Tibial nerve (tissue), 4 donors: ENCODE measurements around the gene NPIPA7. TPM values are rescaled to one million over a fixed set of nuclear protein-coding genes. Genes with fewer than 3 reads are reported as not detected.
"Not testable (repeated sequence)": the region's sequence is repeated elsewhere in the genome, so short reads cannot be mapped to it uniquely, and the experiment has no call there.

Experiments
- DNase-seq, 2 donors: peaks; one replicate each; pipeline ENCODE4 v3.0.0-alpha.2; 2019; ENCODE audit warnings: low spot score in 2 of 2
- H3K27ac ChIP-seq, 4 donors: fragments of 200-600 bp; sonication (generic) in 3 of 4; one replicate each; pipeline ENCODE4 v1.5.1; 2017 to 2019; ENCODE audit warnings: mild to moderate bottlenecking in 1 of 4
- H3K27me3 ChIP-seq, 2 donors: fragments of 200-600 bp; sonication (generic) in 1 of 2; one replicate each; pipeline versions ENCODE4 v1.5.1 to v1.6.0; 2017 to 2019
- H3K36me3 ChIP-seq, 3 donors: fragments of 200-600 bp; sonication (generic); one replicate each; pipeline ENCODE4 v1.5.1; 2018 to 2019
- H3K4me1 ChIP-seq, 4 donors: fragments of 200-600 bp; sonication (generic) in 3 of 4; one replicate each; pipeline ENCODE4 v1.5.1; 2017 to 2019
- H3K4me3 ChIP-seq, 4 donors: fragments of 200-600 bp; sonication (generic) in 3 of 4; one replicate each; pipeline ENCODE4 v1.5.1; 2017 to 2019; ENCODE audit warnings: mild to moderate bottlenecking in 1 of 4, moderate library complexity in 1 of 4
- H3K9me3 ChIP-seq, 4 donors: fragments of 200-600 bp; sonication (generic) in 3 of 4; one replicate each; pipeline ENCODE4 v1.5.1; 2017 to 2019
- WGBS, 2 donors: methylation state at CpG; one replicate each; pipeline ENCODE4 v1.1.5; 2018; 5-methylcytosine and 5-hydroxymethylcytosine counted together
- total RNA-seq, 4 donors: library from RNA; depleted of rRNA; stranded (reverse); fragments of >200 nt; gene quantifications; one replicate each; pipeline ENCODE4 v1.1.0, GENCODE V29; 2016

The NPIPA7 gene
- total RNA-seq: 1 to 10 TPM in 2 of 4 donors, not detected in 2; 1.3 to 7.5 TPM

DNA sequence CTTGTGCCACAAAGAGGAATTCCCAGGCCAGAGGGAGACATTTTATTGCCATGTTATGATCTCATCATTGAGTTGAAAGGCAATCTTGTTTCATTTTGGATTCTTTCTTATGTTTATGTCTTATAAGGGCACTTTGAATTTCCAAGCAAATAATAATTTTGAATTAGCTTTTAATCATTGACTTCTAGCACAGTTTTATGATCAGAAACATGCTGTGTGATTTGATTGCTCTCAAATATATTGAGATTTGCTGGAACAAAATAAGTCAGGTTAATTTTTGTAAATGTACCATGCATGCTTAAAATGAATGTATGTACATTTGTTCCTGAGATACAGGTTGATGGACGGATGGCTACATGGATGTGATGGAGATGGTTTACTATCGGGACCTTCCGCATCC, at the start of gene NPIPA7:
Gene NPIPA7 (plus strand): TSS at position 301 of the 400 bp plus-strand sequence. CDS start 105 bp downstream, outside the sequence.
- not testable (repeated sequence) for DNase-seq, H3K36me3 ChIP-seq, H3K4me1 ChIP-seq, H3K4me3 ChIP-seq, H3K27me3 ChIP-seq, H3K9me3 ChIP-seq, H3K27ac ChIP-seq
- WGBS, 2 donors: no CpG with 5 or more reads among the region's 3 CpGs

- H3K27ac ChIP-seq, H3K4me3 ChIP-seq, H3K27me3 ChIP-seq, H3K4me1 ChIP-seq, H3K36me3 ChIP-seq, H3K9me3 ChIP-seq: not testable (repeated sequence)
- 100% methylated on average over 3 of the region's 23 CpGs; no CpG with 5 or more reads in 1 of the 2 donors for WGBS, 2 donors
- DNase-seq: peak in 1 of 2 donors; percentile 2
These were observed 47.5 kb upstream of the NPIPA7 start for GRCh38 chr16:16331466-16331865.

GRCh38 chr16:16357556-16357955, 21.4 kb upstream of the NPIPA7 start:
- H3K4me1 ChIP-seq, H3K9me3 ChIP-seq, H3K27ac ChIP-seq, H3K36me3 ChIP-seq, H3K4me3 ChIP-seq, DNase-seq, H3K27me3 ChIP-seq: not testable (repeated sequence)
- WGBS, 2 donors: 88% methylated on average over 12 of the region's 30 CpGs; no CpG with 5 or more reads in 1 of the 2 donors

GRCh38 chr16:16358539-16359240, 20.2 kb upstream of the NPIPA7 start:
- H3K27me3 ChIP-seq, H3K4me1 ChIP-seq, H3K4me3 ChIP-seq, H3K36me3 ChIP-seq, H3K27ac ChIP-seq, DNase-seq, H3K9me3 ChIP-seq: not testable (repeated sequence)
- WGBS, 2 donors: 80% methylated on average over 9 of the region's 40 CpGs; no CpG with 5 or more reads in 1 of the 2 donors

DNA sequence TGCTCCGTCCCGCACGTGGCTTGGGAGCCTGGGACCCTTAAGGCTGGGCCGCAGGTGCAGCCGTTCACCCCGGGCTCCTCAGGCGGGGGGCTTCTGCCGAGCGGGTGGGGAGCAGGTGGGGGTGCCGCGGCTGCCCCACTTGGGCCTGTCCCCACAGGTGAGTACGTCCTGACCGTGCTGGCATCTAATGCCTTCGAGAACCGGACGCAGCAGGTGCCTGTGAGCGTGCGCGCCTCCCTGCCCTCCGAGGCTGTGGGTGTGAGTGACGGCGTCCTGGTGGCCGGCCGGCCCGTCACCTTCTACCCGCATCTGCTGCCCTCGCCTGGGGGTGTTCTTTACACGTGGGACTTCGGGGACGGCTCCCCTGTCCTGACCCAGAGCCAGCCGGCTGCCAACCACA, 15.3 kb upstream of the NPIPA7 start:
- not testable (repeated sequence) for DNase-seq, H3K4me1 ChIP-seq

GRCh38 chr16:16364100-16364499, 14.8 kb upstream of the NPIPA7 start:
- DNase-seq, H3K4me3 ChIP-seq, H3K36me3 ChIP-seq, H3K4me1 ChIP-seq, H3K27ac ChIP-seq, H3K9me3 ChIP-seq, H3K27me3 ChIP-seq: not testable (repeated sequence)
- no CpG with 5 or more reads among the region's 39 CpGs for WGBS, 2 donors

More for the DNA sequence above, 15.3 kb upstream of the NPIPA7 start:
- H3K4me3 ChIP-seq, H3K36me3 ChIP-seq, H3K27ac ChIP-seq, H3K9me3 ChIP-seq, H3K27me3 ChIP-seq: not testable (repeated sequence)
- no CpG with 5 or more reads among the region's 31 CpGs for WGBS, 2 donors

GRCh38 chr16:16364701-16365100, 14.2 kb upstream of the NPIPA7 start:
- no CpG with 5 or more reads among the region's 28 CpGs for WGBS, 2 donors
- not testable (repeated sequence) for H3K4me1 ChIP-seq, DNase-seq, H3K27me3 ChIP-seq, H3K36me3 ChIP-seq, H3K9me3 ChIP-seq, H3K4me3 ChIP-seq, H3K27ac ChIP-seq

GRCh38 chr16:16365319-16365718, 13.6 kb upstream of the NPIPA7 start:
- H3K27ac ChIP-seq, H3K9me3 ChIP-seq, H3K36me3 ChIP-seq, DNase-seq, H3K27me3 ChIP-seq, H3K4me3 ChIP-seq, H3K4me1 ChIP-seq: not testable (repeated sequence)
- WGBS, 2 donors: 92% methylated on average over 18 of the region's 21 CpGs; no CpG with 5 or more reads in 1 of the 2 donors

DNA sequence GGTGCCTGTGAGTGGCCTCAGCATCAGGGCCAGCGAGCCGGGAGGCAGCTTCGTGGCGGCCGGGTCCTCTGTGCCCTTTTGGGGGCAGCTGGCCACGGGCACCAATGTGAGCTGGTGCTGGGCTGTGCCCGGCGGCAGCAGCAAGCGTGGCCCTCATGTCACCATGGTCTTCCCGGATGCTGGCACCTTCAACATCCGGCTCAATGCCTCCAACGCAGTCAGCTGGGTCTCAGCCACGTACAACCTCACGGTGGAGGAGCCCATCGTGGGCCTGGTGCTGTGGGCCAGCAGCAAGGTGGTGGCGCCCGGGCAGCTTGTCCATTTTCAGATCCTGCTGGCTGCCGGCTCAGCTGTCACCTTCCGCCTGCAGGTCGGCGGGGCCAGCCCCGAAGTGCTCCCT, 13.1 kb upstream of the NPIPA7 start:
- DNase-seq, H3K4me3 ChIP-seq, H3K9me3 ChIP-seq, H3K4me1 ChIP-seq, H3K36me3 ChIP-seq, H3K27me3 ChIP-seq, H3K27ac ChIP-seq: not testable (repeated sequence)
- WGBS, 2 donors: no CpG with 5 or more reads among the region's 22 CpGs

DNA sequence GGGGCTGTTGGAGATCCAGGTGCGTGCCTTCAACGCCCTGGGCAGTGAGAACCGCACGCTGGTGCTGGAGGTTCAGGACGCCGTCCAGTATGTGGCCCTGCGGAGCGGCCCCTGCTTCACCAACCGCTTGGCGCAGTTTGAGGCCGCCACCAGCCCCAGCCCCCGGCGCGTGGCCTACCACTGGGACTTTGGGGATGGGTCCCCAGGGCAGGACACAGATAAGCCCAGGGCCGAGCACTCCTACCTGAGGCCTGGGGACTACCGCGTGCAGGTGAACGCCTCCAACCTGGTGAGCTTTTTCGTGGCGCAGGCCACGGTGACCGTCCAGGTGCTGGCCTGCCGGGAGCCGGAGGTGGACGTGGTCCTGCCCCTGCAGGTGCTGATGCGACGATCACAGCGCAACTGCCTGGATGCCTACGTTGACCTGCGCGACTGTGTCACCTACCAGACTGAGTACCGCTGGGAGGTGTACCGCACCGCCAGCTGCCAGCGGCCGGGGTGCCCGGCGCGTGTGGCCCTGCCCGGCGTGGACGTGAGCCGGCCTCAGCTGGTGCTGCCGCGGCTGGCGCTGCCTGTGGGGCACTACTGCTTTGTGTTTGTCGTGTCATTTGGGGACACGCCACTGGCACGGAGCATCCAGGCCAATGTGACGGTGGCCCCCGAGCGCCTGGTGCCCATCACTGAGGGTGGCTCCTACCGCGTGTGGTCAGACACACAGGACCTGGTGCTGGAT, 12.2 kb upstream of the NPIPA7 start:
- H3K4me1 ChIP-seq, H3K27me3 ChIP-seq, H3K27ac ChIP-seq, H3K36me3 ChIP-seq, H3K4me3 ChIP-seq, H3K9me3 ChIP-seq, DNase-seq: not testable (repeated sequence)
- WGBS, 2 donors: 96 to 100% methylated on average over 1 to 8 of the region's 54 CpGs

DNA sequence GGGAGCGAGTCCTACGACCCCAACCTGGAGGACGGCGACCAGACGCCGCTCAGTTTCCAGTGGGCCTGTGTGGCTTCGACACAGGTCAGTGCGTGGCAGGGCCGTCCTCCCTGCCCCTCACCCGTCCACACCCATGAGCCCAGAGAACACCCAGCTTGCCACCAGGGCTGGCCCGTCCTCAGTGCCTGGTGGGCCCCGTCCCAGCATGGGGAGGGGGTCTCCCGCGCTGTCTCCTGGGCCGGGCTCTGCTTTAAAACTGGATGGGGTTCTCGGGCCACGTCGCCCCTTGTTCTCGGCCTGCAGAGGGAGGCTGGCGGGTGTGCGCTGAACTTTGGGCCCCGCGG, 11.7 kb upstream of the NPIPA7 start:
- DNase-seq, H3K36me3 ChIP-seq, H3K4me3 ChIP-seq, H3K27me3 ChIP-seq, H3K9me3 ChIP-seq, H3K4me1 ChIP-seq, H3K27ac ChIP-seq: not testable (repeated sequence)
- no CpG with 5 or more reads among the region's 23 CpGs for WGBS, 2 donors

GRCh38 chr16:16369081-16369856, 9.7 kb upstream of the NPIPA7 start:
- not testable (repeated sequence) for H3K27ac ChIP-seq, H3K9me3 ChIP-seq, H3K27me3 ChIP-seq, H3K4me1 ChIP-seq, DNase-seq, H3K36me3 ChIP-seq, H3K4me3 ChIP-seq
- WGBS, 2 donors: 34 to 78% methylated on average over 11 of the region's 45 CpGs

DNA sequence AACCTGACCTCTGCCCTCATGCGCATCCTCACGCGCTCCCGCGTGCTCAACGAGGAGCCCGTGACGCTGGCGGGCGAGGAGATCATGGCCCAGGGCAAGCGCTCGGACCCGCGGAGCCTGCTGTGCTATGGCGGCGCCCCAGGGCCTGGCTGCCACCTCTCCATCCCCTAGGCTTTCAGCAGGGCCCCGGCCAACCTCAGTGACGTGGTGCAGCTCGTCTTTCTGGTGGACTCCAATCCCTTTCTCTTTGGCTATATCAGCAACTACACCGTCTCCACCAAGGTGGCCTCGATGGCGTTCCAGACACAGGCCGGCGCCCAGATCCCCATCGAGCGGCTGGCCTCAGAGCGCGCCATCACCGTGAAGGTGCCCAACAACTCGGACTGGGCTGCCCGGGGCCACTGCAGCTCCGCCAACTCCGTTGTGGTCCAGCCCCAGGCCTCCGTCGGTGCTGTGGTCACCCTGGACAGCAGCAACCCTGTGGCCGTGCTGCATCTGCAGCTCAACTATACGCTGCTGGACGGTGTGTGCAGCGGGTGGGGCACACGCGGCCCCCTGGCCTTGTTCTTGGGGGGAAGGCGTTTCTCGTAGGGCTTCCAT, 7.7 kb upstream of the NPIPA7 start:
- WGBS, 2 donors: 87% methylated on average over 3 of the region's 43 CpGs; no CpG with 5 or more reads in 1 of the 2 donors
- H3K4me1 ChIP-seq, H3K4me3 ChIP-seq, DNase-seq, H3K36me3 ChIP-seq, H3K27ac ChIP-seq, H3K27me3 ChIP-seq, H3K9me3 ChIP-seq: not testable (repeated sequence)
